H1 (cell line): Measurements from ENCODE around the gene UBXN1. TPM values are rescaled to one million over a fixed set of nuclear protein-coding genes. Genes with fewer than 3 reads are reported as not detected.

Experiments used
- ASH2L ChIP-seq: fragments of 200-600, 300-600 bp; sonication (generic); IDR thresholded peaks from one replicate; pipeline ENCODE4 v1.7.1; 2017; ENCODE audit warnings: low read length
- BCL11A ChIP-seq, 2 experiments: IDR thresholded peaks; one replicate each; pipeline ENCODE4 v1.6.1; 2011; ENCODE audit warnings: low read depth in 2 of 2, low read length in 2 of 2, mild to moderate bottlenecking in 2 of 2
- BRCA1 ChIP-seq: IDR thresholded peaks from 2 replicates; pipeline ENCODE4 v1.6.1; 2012; ENCODE audit warnings: low read depth, low read length, improper control_type of control experiment
- CEBPB ChIP-seq: IDR thresholded peaks from 2 replicates; pipeline ENCODE4 v1.6.1; 2012; ENCODE audit warnings: low read depth, low read length
- CHD2 ChIP-seq: IDR thresholded peaks from 2 replicates; pipeline ENCODE4 v1.6.1; 2012; ENCODE audit warnings: low read length, improper control_type of control experiment
- RNF2 ChIP-seq: fragments of 200-900, 300-1000 bp; sonication (generic); IDR thresholded peaks from 2 replicates; pipeline ENCODE4 v1.7.1; 2016; ENCODE audit warnings: borderline replicate concordance, low read depth, mild to moderate bottlenecking, antibody characterized with exemption, low read length; ENCODE audit not compliant: poor library complexity, severe bottlenecking; ENCODE audit errors: missing control alignments
- YY1 ChIP-seq: IDR thresholded peaks from 2 replicates; pipeline ENCODE4 v1.6.1; 2011; ENCODE audit warnings: low read depth, mild to moderate bottlenecking, low read length
- polyA plus RNA-seq, 7 experiments: library from polyadenylated mRNA; depleted of rRNA in 3 of 7; stranded (reverse) in 5 of 7; unstranded in 2 of 7; fragments of >200 nt in 5 of 7; fragments of 200-250 nt in 2 of 7; gene quantifications; 1 replicate in 5 of 7; 2 replicates in 1 of 7; 4 replicates in 1 of 7; pipeline versions ENCODE4 v1.2.1 to v1.2.3, GENCODE V29; 2011 to 2013; ENCODE audit warnings: missing spikeins in 2 of 7, mixed read lengths in 2 of 7
- total RNA-seq: library from RNA; stranded (reverse); fragmentation: NEBNext Ultra II Directional; extraction: Animal tissue kit (Norgen Biotek cat#: 25700); gene quantifications from 2 replicates; pipeline ENCODE4 v1.2.1, GENCODE V29; 2021

UBXN1 gene
- total and polyA plus RNA-seq, 2 of the 8 experiments (the other 6 are each of a cell fraction or from before 2014, with no cell fraction given): 78.6 to 114 TPM

DNA sequence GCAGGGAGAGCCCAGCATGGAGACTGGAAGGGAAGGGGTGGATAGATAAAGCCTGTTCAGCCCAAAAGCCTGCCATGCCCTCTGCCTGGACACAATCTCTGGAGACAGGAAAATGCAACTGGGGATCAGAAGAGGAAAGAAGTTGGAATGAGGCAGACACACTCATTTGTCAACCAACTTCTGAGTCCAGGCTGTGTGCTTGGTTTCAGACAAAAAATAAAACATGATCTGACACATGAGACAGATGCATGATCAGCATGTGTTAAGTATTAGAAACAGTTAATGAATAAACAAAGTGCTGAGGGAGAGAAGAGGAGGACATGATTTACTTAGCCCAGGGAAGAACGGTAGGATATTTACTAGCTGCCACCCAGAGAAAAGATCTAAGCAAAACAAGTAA lies 9.6 kb upstream of the UBXN1 start (continued):
- no peak for TF ChIP-seq RNF2
- no peak for TF ChIP-seq BRCA1
- TF ChIP-seq ASH2L: no peak
- no peak for TF ChIP-seq CEBPB
- no peak for TF ChIP-seq CHD2
- TF ChIP-seq YY1: no peak
- TF ChIP-seq BCL11A (IDR thresholded peaks at IDR 0.05; ENCODE audit: low read depth in 2 of 2, low read length in 2 of 2): no peak
- TF ChIP-seq, all 59 proteins: peak for 0
